Pancreas (tissue), 10 donors: ENCODE data around the gene CNOT9. TPM values are rescaled to one million over a fixed set of nuclear protein-coding genes. Genes with fewer than 3 reads are reported as not detected.
A peak's percentile ranks its signal among the peaks of the same experiment; 100 is the strongest.

Experiments used
- ATAC-seq, 4 donors: fragments of 200-7000 bp; cut with Tn5 transposase; one replicate each; pipeline versions ENCODE4 v1.8.0 to v1.9.1; 2020; ENCODE audit warnings: mild to moderate bottlenecking in 4 of 4, moderate library complexity in 4 of 4
- DNase-seq, 6 donors: peaks; one replicate each; pipeline ENCODE4 v3.0.0-alpha.2; 2020
- FAIRE-seq: peaks from 2 replicates; lab custom pipeline; 2012; peaks lifted over from hg19 to GRCh38; lab: Jason Lieb, UNC
- H3K27ac ChIP-seq, 4 donors: fragments of 200-600 bp; sonication (generic); 1 replicate in 3 of 4; 2 replicates in 1 of 4; pipeline versions ENCODE4 v1.5.0 to v1.8.0; 2020
- H3K27me3 ChIP-seq, 4 donors: fragments of 200-600 bp; one replicate each; pipeline ENCODE4 v1.8.0; 2021
- H3K36me3 ChIP-seq, 3 donors: fragments of 200-600 bp; sonication (generic) in 1 of 3; one replicate each; pipeline versions ENCODE4 v1.5.0 to v1.8.0; 2020 to 2021
- H3K4me1 ChIP-seq, 3 donors: fragments of 200-600 bp; one replicate each; pipeline ENCODE4 v1.8.0; 2021
- H3K4me3 ChIP-seq, 4 donors: fragments of 200-600 bp; sonication (generic) in 2 of 4; one replicate each; pipeline versions ENCODE4 v1.5.0 to v1.8.0; 2020 to 2021
- H3K9me3 ChIP-seq, 4 donors: fragments of 200-600 bp; one replicate each; pipeline ENCODE4 v1.8.0; 2021
- WGBS, 2 donors: extraction: QIAGEN DNeasy Blood & Tissue Kit; methylation state at CpG; one replicate each; pipeline ENCODE4 v1.1.7; 2013; 5-methylcytosine and 5-hydroxymethylcytosine counted together
- intact Hi-C, 3 donors: fragments of 100-400 bp; cut with DNase I; formaldehyde crosslinking; loops; one replicate each; pipeline versions ENCODE4 v1.11.1 to v1.14.2; 2022
- polyA plus RNA-seq, 2 donors: library from polyadenylated mRNA; stranded (reverse); fragments of 200-250 nt; gene quantifications; one replicate each; pipeline ENCODE4 v1.2.3, GENCODE V29; 2013
- total RNA-seq, 6 donors: library from RNA; stranded (reverse); fragmentation: NEBNext Ultra II Directional in 4 of 6; extraction: Animal tissue kit (Norgen Biotek cat#: 25700) in 4 of 6; gene quantifications; one replicate each; pipeline versions ENCODE4 v1.2.1 to v1.2.4, GENCODE V29; 2021 to 2023
- TF ChIP-seq, protein P1 (sequence below), 4 donors: fragments of 200-600 bp; sonication (generic) in 3 of 4; IDR thresholded peaks; one replicate each; pipeline versions ENCODE4 v1.5.0 to v1.8.0; 2021; ENCODE audit warnings: antibody characterized with exemption in 4 of 4
- donor health status: healthy with polysubstance abuse.
- donor health status: DM: no; HTN: no; CAD: no; lungs with moderate emphysema.
- donor health status: DM: no; HTN: no; CAD: no.
- donor health status: control.
- donor health status: control.
- donor health status: Bipolar disorder and iron deficiency.
- donor health status: DM: yes; HTN: yes; CAD: no.
- donor health status: DM: no; HTN: no; CAD: no.
- donor health status: DM: no; HTN: no; CAD: no.
- donor health status: DM: yes; HTN: yes; CAD: no.

CNOT9 gene
- total and polyA plus RNA-seq, 8 donors, result 10.6 to 19.3 (median 13.3) TPM

DNA sequence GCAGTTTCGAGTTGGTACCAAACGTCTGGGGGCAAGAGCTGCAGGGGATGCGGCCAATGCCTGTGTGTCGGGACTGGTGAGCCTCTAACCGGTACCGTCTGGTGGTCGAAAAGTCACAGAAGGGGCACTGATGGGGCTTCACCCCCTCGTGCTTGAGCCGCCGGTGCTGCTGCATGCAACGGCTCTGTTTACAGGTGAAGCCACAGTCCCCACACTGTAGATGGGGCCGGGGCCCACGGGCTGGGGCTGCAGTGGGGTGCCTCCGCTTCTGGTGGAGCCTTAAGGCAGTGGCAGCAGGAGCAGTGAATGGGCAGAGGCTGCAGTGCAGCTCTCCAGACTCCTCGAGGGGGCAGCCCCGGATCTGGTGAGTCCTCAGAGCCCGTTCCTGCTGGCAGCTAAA, 74.1 kb downstream of the CNOT9 start:
- DNase-seq (peak in 1 of 6 donors; percentile 55), ATAC-seq (no peak), FAIRE-seq (no peak)
- no peaks in the 10 kb centered on the region for H3K4me1 ChIP-seq
- H3K36me3 ChIP-seq, result peaks cover 11 to 72% (median 27%) of the 10 kb centered on the region in 3 donors
- WGBS, 2 donors, result 89% methylated on average over 17 of the region's 17 CpGs
- TF ChIP-seq, protein P1, sequence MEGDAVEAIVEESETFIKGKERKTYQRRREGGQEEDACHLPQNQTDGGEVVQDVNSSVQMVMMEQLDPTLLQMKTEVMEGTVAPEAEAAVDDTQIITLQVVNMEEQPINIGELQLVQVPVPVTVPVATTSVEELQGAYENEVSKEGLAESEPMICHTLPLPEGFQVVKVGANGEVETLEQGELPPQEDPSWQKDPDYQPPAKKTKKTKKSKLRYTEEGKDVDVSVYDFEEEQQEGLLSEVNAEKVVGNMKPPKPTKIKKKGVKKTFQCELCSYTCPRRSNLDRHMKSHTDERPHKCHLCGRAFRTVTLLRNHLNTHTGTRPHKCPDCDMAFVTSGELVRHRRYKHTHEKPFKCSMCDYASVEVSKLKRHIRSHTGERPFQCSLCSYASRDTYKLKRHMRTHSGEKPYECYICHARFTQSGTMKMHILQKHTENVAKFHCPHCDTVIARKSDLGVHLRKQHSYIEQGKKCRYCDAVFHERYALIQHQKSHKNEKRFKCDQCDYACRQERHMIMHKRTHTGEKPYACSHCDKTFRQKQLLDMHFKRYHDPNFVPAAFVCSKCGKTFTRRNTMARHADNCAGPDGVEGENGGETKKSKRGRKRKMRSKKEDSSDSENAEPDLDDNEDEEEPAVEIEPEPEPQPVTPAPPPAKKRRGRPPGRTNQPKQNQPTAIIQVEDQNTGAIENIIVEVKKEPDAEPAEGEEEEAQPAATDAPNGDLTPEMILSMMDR (IDR thresholded peaks at IDR 0.05), result no peak
- H3K27ac ChIP-seq, result no peak overlapping the region
- H3K9me3 ChIP-seq, result no peaks in the 10 kb centered on the region
- no peak overlapping the region for H3K4me3 ChIP-seq
- H3K27me3 ChIP-seq, result no peaks in the 10 kb centered on the region
- intact Hi-C loops, result no loop called here

DNA sequence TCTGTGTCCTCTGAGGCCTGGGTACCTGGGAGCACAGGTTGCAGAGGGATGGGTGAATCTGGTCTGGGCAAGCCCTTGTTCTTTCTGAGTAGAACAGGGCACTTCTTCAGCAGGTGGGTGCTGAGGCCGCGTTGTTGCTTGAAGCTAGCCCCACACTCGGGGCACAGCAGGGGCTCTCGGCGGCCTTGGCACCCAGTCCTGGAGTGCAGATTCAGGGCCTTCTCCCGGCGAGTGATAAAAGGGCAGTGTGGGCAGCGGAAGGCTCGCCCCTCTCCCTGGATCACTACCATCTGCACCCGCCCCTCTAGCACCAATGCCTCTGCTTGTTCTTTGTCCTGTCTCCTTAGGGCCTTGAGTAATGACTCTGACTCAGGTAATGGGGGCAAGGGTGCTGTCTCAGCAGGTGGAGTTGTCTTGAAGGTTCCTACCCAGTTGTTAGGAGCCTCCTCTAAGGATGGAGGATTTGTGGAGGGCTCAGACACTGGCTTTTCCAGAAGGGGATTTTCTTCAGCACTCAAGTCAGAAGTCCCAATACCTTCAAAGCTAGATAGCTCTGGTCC, 75.2 kb downstream of the CNOT9 start:
- intact Hi-C loops, result no loop called here
- WGBS, 2 donors, result 87 to 92% methylated on average over 10 of the region's 10 CpGs
- no peak for FAIRE-seq
- TF ChIP-seq, protein P1 (IDR thresholded peaks at IDR 0.05), result no peak
- DNase-seq, result no peak
- no peak overlapping the region for H3K4me3 ChIP-seq
- no peaks in the 10 kb centered on the region for H3K27me3 ChIP-seq
- ATAC-seq, result no peak
- peaks cover 11 to 71% (median 20%) of the 10 kb centered on the region in 3 donors for H3K36me3 ChIP-seq
- H3K27ac ChIP-seq, result peak overlapping the region in 1 of 4 donors; percentile 67
- H3K4me1 ChIP-seq, result no peaks in the 10 kb centered on the region
- H3K9me3 ChIP-seq, result no peaks in the 10 kb centered on the region

DNA sequence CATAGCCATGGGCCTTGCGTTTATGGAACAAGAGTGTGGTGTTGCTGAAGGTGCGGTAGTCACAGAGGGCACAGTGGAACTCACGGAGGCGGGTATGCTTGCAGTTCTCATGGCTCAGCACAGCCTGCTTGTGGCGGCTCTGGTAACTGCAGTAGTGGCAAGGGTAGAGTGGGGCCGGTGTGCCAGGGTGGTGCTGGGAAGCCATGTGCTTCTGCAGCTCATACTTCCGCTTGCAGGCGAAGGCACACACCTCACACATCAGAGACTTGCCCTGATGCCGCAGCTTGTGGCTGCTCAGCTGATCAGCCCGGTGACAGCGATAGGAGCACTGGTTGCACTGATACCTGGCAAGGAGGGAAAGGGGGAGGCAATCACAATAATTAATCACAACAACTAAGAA, 76.1 kb downstream of the CNOT9 start:
- WGBS, 2 donors, result 62 to 71% methylated on average over 11 of the region's 11 CpGs
- Histone ChIP-seq H3K36me3 (peaks cover 11 to 71% (median 20%) of the 10 kb centered on the region in 3 donors), H3K27me3 (no peaks in the 10 kb centered on the region), H3K27ac (peak overlapping the region in 3 of 4 donors; percentile 49 to 67 (median 58)), H3K9me3 (no peaks in the 10 kb centered on the region), H3K4me3 (no peak overlapping the region), H3K4me1 (no peaks in the 10 kb centered on the region)
- ATAC-seq (peak; percentile 52 to 64 (median 54)), DNase-seq (peak in 1 of 6 donors; percentile 14), FAIRE-seq (no peak)
- intact Hi-C loops, result no loop called here
- TF ChIP-seq, protein P1 (IDR thresholded peaks at IDR 0.05), result no peak

DNA sequence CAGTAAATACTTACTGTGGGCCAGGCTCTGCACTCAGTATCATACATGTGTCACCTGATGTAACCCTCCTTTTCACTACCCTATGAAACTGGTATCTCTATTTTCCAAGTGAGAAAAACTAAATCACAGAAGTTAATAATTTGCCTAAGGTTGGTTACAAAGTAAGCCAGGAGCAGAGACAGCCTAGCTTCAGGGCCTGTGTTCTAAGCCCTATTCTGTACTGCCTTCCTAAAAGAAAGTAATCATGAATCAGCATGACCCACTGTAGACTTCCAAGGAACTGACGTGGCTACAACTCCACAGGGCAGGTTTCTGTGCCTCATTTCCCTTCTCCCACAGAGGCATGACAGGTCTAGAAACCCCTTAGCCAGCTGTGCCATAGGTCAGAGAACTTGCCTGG, 76.5 kb downstream of the CNOT9 start:
- ATAC-seq, result peak; percentile 32 to 66 (median 62)
- Histone ChIP-seq H3K36me3 (peaks cover 11 to 73% (median 20%) of the 10 kb centered on the region in 3 donors), H3K27me3 (no peaks in the 10 kb centered on the region), H3K4me3 (no peak overlapping the region), H3K4me1 (no peaks in the 10 kb centered on the region), H3K9me3 (no peaks in the 10 kb centered on the region), H3K27ac (peak overlapping the region in 3 of 4 donors; percentile 26 to 67 (median 58))
- DNase-seq, result no peak
- no peak for FAIRE-seq
- TF ChIP-seq, protein P1 (IDR thresholded peaks at IDR 0.05), result no peak
- 53 to 68% methylated on average over 1 of the region's 1 CpG for WGBS, 2 donors
- intact Hi-C loops, result no loop called here

Other genes with a start within 250 kb of the CNOT9 start
- gene CATIP, start 212.0 kb upstream of the CNOT9 start, total RNA-seq, result 1 to 10 TPM in 3 of 6 donors, under 1 TPM in 3; 0.64 to 2.7 (median 1.0) TPM
- gene CATIP, start 212.0 kb upstream of the CNOT9 start, polyA plus RNA-seq, result 1 to 10 TPM; 4.5 to 7.3 TPM
- 10 to 100 TPM in 2 of 6 donors, 1 to 10 TPM in 3, under 1 TPM in 1; 0.51 to 16.2 (median 5.6) TPM for gene SLC11A1, start 186.6 kb upstream of the CNOT9 start, total RNA-seq
- 1 to 10 TPM; 3.9 to 6.4 TPM for gene SLC11A1, start 186.6 kb upstream of the CNOT9 start, polyA plus RNA-seq
- 10 to 100 TPM; 54.2 to 90.8 (median 71.5) TPM for gene CTDSP1, start 169.0 kb upstream of the CNOT9 start, total RNA-seq
- gene CTDSP1, start 169.0 kb upstream of the CNOT9 start, polyA plus RNA-seq, result 10 to 100 TPM; 76.0 to 89.8 TPM
- 10 to 100 TPM; 10.7 to 27.9 (median 17.6) TPM for gene VIL1, start 149.7 kb upstream of the CNOT9 start, total RNA-seq
- gene VIL1, start 149.7 kb upstream of the CNOT9 start, polyA plus RNA-seq, result 10 to 100 TPM; 10.1 to 12.6 TPM
- 1 to 10 TPM; 4.0 to 8.6 (median 6.1) TPM for gene USP37, start 488 bp upstream of the CNOT9 start, total RNA-seq
- gene USP37, start 488 bp upstream of the CNOT9 start, polyA plus RNA-seq, result 1 to 10 TPM; 2.1 to 2.3 TPM
- gene PLCD4, start 39.1 kb downstream of the CNOT9 start, total RNA-seq, result under 1 TPM in 5 of 6 donors, not detected in 1; 0.19 to 0.58 (median 0.34) TPM
- gene PLCD4, start 39.1 kb downstream of the CNOT9 start, polyA plus RNA-seq, result 1 to 10 TPM in 1 of 2 donors, under 1 TPM in 1; 0.27 to 1.1 TPM
- gene ZNF142, start 90.8 kb downstream of the CNOT9 start, total RNA-seq, result 10 to 100 TPM in 3 of 6 donors, 1 to 10 TPM in 3; 8.6 to 16.7 (median 9.9) TPM
- 10 to 100 TPM in 1 of 2 donors, 1 to 10 TPM in 1; 7.9 to 13.8 TPM for gene ZNF142, start 90.8 kb downstream of the CNOT9 start, polyA plus RNA-seq
- 10 to 100 TPM; 16.3 to 34.1 (median 23.1) TPM for gene BCS1L, start 90.8 kb downstream of the CNOT9 start, total RNA-seq
- 100 to 1,000 TPM in 1 of 2 donors, 10 to 100 TPM in 1; 84.2 to 110 TPM for gene BCS1L, start 90.8 kb downstream of the CNOT9 start, polyA plus RNA-seq
- 10 to 100 TPM in 2 of 6 donors, 1 to 10 TPM in 4; 4.5 to 10.2 (median 7.9) TPM for gene RNF25, start 103.2 kb downstream of the CNOT9 start, total RNA-seq
- gene RNF25, start 103.2 kb downstream of the CNOT9 start, polyA plus RNA-seq, result 10 to 100 TPM; 18.1 to 28.8 TPM
- 10 to 100 TPM in 5 of 6 donors, 1 to 10 TPM in 1; 8.3 to 40.8 (median 18.1) TPM for gene STK36, start 103.2 kb downstream of the CNOT9 start, total RNA-seq
- 10 to 100 TPM; 54.0 TPM for gene STK36, start 103.2 kb downstream of the CNOT9 start, polyA plus RNA-seq
- gene TTLL4, start 142.0 kb downstream of the CNOT9 start, total RNA-seq, result 10 to 100 TPM; 12.0 to 25.3 (median 13.6) TPM
- gene TTLL4, start 142.0 kb downstream of the CNOT9 start, polyA plus RNA-seq, result 10 to 100 TPM; 23.7 to 23.9 TPM
- gene CYP27A1, start 213.3 kb downstream of the CNOT9 start, total RNA-seq, result 10 to 100 TPM in 1 of 6 donors, 1 to 10 TPM in 5; 3.1 to 21.6 (median 4.0) TPM
- gene CYP27A1, start 213.3 kb downstream of the CNOT9 start, polyA plus RNA-seq, result 1 to 10 TPM; 6.1 to 9.9 TPM